Fibroblast of gingiva (primary cell): ENCODE results near the gene SCP2.
"Not testable (repeated sequence)": the region's sequence is repeated elsewhere in the genome, so short reads cannot be mapped to it uniquely, and the experiment has no call there.

Experiments used
- DNase-seq: peaks from one replicate; pipeline ENCODE4 v3.0.0-alpha.2; 2011; ENCODE audit warnings: low read depth

The SCP2 gene

GRCh38 chr1:52969234-52969633, 42.2 kb downstream of the SCP2 start:
- not testable (repeated sequence) for DNase-seq

GRCh38 chr1:52970149-52970548, 43.1 kb downstream of the SCP2 start:
- DNase-seq: peak; percentile 2

- no peak for DNase-seq
Measured at GRCh38 chr1:52973841-52974240, 46.8 kb downstream of the SCP2 start.

- DNase-seq: no peak
Measured at GRCh38 chr1:52976183-52977035, 49.3 kb downstream of the SCP2 start.

- DNase-seq: peak; percentile 6
Measured at GRCh38 chr1:52978045-52978444, 51.0 kb downstream of the SCP2 start.

GRCh38 chr1:52992733-52993132, 65.7 kb downstream of the SCP2 start:
- not testable (repeated sequence) for DNase-seq

GRCh38 chr1:52994656-52995055, 67.6 kb downstream of the SCP2 start:
- DNase-seq: no peak

- DNase-seq: no peak
Measured at GRCh38 chr1:52996653-52997052, 69.6 kb downstream of the SCP2 start.

- no peak for DNase-seq
Measured at GRCh38 chr1:53001128-53001527, 74.1 kb downstream of the SCP2 start.

- not testable (repeated sequence) for DNase-seq
Measured at GRCh38 chr1:53006612-53007011, 79.5 kb downstream of the SCP2 start.

- not testable (repeated sequence) for DNase-seq
Measured at GRCh38 chr1:53010247-53010646, 83.2 kb downstream of the SCP2 start.

GRCh38 chr1:53011175-53011574, 84.1 kb downstream of the SCP2 start:
- DNase-seq: no peak

- peak; percentile 94 for DNase-seq
Measured at GRCh38 chr1:53014791-53015507, 87.9 kb downstream of the SCP2 start.

GRCh38 chr1:53015508-53015860, 88.4 kb downstream of the SCP2 start:
- DNase-seq: no peak

GRCh38 chr1:53016705-53017104, 89.6 kb downstream of the SCP2 start:
- no peak for DNase-seq

- no peak for DNase-seq
Measured at GRCh38 chr1:53020588-53020987, 93.5 kb downstream of the SCP2 start.

- DNase-seq: no peak
Measured at GRCh38 chr1:53022179-53022578, 95.1 kb downstream of the SCP2 start.

- no peak for DNase-seq
Measured at GRCh38 chr1:53023546-53023945, 96.5 kb downstream of the SCP2 start.

GRCh38 chr1:53024117-53024516, 97.0 kb downstream of the SCP2 start:
- no peak for DNase-seq

GRCh38 chr1:53025034-53025768, 98.1 kb downstream of the SCP2 start:
- DNase-seq: peak; percentile 80

- no peak for DNase-seq
Measured at GRCh38 chr1:53025769-53026112, 98.7 kb downstream of the SCP2 start.

GRCh38 chr1:53026254-53026653, 99.2 kb downstream of the SCP2 start:
- no peak for DNase-seq

- no peak for DNase-seq
Measured at GRCh38 chr1:53031732-53032131, 104.7 kb downstream of the SCP2 start.
